ENCODE results near the gene SEL1L2.
A peak's percentile ranks its signal among the peaks of the same experiment; 100 is the strongest.

SEL1L2 gene

DNA sequence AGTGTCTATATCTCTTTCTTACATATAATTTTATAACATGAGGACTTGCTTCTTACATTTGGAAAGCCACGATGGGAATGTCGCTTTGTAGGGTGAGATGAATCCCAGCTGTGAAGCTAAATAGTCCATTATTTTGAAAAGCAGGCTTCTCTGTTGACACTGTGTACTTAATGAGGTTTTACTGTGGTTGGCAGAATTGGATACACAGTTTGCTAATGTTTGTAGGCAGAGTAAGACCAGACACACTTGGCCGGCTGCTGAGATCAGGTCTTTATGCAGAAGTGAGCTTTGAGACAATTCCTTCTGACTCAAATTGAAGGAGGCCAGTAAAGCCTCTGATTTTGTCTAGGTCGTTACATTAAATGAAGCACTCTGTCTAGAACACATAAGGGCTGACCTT is 112.6 kb downstream of the SEL1L2 start:
- TF ChIP-seq, protein P1, sequence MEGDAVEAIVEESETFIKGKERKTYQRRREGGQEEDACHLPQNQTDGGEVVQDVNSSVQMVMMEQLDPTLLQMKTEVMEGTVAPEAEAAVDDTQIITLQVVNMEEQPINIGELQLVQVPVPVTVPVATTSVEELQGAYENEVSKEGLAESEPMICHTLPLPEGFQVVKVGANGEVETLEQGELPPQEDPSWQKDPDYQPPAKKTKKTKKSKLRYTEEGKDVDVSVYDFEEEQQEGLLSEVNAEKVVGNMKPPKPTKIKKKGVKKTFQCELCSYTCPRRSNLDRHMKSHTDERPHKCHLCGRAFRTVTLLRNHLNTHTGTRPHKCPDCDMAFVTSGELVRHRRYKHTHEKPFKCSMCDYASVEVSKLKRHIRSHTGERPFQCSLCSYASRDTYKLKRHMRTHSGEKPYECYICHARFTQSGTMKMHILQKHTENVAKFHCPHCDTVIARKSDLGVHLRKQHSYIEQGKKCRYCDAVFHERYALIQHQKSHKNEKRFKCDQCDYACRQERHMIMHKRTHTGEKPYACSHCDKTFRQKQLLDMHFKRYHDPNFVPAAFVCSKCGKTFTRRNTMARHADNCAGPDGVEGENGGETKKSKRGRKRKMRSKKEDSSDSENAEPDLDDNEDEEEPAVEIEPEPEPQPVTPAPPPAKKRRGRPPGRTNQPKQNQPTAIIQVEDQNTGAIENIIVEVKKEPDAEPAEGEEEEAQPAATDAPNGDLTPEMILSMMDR (conservative IDR thresholded peaks at IDR 0.05): no peak

DNA sequence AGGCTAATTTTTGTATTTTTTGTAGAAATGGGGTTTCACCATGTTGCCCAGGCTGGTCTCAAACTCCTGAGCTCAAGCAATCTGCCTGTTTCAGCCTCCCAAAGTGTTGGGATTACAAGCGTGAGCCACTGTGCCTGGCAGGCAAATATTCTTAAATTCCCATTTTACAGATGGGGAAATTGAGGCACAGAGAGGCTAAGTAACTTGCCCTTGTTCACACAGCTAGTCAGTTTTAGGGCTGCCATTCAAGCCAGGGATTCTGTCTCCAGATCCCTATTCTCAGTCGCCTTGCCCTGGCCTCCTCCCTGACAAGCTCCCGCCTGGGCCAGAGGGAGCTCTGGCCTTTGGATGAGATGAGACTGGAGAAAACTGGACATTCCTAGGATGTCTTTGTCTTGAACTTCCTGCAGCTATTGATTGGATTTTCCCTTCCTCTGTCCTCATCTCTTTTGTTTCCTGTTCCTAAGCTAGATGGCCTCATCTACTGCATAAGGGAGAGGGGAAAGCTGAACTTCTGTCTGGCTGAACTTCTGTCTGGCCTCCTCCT is 115.1 kb downstream of the SEL1L2 start:
- H3K27ac ChIP-seq: peak overlapping the region; percentile 52
- TF ChIP-seq, protein P1 (conservative IDR thresholded peaks at IDR 0.05): no peak

More for the DNA sequence above, 112.6 kb downstream of the SEL1L2 start:
- H3K27ac ChIP-seq: peak overlapping the region; percentile 33

DNA sequence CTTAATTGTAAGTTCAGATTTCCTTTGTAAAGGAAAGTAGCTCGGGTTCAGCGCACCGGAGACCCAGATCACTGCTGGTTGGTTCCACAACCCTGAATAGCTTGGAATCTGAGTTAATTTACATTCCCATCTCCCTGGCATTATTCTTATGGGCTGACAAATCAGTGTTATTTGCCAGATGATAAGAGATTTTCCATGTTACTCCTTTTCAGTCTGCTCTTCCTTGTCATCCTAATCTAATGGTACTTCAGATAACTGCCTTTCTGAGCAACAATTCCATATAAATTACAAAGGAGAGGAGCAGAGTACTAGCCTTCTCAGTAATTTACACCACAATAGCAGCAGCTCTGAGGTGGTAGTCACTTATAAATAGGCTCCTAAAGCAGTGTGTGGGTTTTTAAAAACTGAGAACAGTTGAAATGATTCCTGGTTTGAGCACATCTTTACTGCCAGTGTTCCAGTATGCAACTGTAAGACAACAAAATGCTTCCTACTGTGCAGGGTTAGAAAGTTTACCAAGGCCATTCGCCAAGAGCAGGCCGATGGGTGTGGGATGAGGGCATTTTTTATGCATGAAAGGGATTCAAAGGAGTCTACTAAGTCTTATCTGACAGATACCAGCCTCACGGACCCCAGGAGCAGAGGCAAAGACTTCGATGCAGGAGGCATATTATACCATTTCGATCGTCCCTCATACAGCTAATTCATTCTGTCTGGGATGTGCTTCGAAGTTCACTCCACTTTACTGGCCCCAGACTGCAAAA is 115.8 kb downstream of the SEL1L2 start:
- peak overlapping the region; percentile 52 for H3K27ac ChIP-seq
- TF ChIP-seq, protein P1 (conservative IDR thresholded peaks at IDR 0.05): no peak

DNA sequence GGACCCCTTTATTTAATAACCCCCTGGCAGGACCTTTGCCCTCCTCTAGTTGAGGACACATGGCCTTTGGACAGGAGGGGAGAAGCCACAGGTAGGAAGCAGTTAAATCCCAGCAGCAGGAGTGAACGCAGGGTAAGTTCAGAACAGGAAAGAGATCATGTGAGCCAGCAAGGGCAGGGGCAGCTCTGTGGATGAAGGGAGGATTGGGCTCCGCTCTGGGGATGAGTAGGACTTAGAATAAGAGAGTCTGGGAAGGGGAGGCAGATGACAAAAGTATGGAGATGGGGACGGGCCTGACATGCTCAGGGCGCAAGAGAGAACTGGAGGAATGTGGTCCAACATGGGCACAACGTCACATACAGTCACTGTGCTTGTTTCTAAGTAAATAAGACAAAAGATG is 116.6 kb downstream of the SEL1L2 start:
- H3K27ac ChIP-seq: peak overlapping the region; percentile 52
- TF ChIP-seq, protein P1 (conservative IDR thresholded peaks at IDR 0.05): no peak

DNA sequence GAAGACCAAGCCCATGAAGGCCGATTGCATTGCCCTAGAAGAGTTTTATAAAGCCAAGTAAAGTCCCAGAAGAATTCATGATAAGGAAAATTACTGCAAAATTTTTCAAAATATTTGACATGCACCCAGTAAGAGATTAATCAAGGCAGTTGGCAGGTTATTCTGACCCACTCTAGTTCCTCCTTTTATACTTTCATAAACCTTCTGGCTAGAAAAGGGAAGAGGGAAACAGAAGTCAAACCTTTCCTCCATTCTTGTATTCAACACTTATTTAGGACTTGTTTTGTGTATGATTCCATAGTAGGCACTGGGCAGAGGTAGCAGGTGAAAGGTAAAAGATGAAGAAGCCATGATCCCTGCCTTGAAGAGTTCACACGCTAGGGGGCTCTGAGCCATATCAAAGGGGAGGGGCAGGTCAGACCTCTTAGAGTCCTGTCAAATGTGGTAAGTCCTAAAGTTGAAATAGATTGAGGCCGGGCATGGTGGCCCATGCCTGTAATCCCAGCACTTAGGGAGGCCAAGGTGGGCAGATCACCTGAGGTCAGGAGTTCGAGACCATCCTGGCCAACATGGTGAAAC is 120.2 kb downstream of the SEL1L2 start:
- no peak overlapping the region for H3K27ac ChIP-seq
- TF ChIP-seq, protein P1 (conservative IDR thresholded peaks at IDR 0.05): no peak

DNA sequence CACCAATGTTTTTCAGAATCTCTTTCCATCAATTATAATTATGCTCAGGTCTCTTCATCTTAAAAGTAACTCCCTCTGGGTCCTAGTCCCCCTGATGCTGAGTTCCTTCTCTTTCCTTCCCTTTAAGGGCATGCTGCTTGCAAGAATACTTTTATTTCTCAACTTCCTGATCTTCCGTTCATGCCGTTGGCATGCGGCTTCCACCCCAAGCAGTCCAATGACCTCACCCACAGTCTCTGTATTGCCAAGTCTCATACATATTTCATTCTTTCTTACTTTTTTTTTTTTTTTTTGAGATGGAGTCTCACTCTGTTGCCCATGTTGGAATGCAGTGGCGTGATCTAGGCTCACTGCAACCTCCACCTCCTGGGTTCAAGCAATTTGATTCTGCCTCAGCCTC is 122.1 kb downstream of the SEL1L2 start:
- no peak overlapping the region for H3K27ac ChIP-seq
- TF ChIP-seq, protein P1 (conservative IDR thresholded peaks at IDR 0.05): no peak

DNA sequence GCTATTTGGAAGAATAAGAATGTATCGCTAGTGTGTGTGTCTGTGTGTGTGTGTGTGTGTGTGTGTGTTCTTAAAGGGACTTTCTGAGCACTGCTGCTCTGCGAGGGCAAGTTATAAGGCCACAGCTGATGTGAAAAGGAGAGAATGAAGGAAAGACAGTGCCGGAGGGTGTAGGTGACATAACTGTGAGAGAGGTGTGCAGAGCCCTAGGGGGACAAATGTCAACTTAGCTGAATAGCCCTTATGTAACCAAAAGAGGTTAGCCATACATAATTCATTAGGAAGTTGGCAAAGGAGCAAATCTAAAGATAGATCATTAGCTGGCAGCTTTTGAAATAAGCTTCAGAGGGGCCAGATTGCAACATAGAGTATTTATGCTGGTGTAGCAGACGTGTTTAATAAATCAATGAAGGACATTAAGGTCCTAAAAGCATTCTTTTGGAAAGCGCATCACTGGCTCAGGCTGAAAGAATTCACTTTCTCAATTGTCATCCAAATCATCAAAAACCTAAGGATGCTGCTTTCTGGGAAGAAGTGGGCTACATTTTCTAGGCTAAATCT is 124.5 kb downstream of the SEL1L2 start:
- TF ChIP-seq, protein P1 (conservative IDR thresholded peaks at IDR 0.05): no peak
- no peak overlapping the region for H3K27ac ChIP-seq

Data from VCaP (cell line).